Urinary bladder (tissue), 4 donors: ENCODE measurements around the gene CCNQ. TPM values are rescaled to one million over a fixed set of nuclear protein-coding genes. Genes with fewer than 3 reads are reported as not detected.

Experiments
- DNase-seq: peaks from one replicate; pipeline ENCODE4 v3.0.0-alpha.2; 2015; ENCODE audit errors: extremely low spot score
- H3K27ac ChIP-seq: one replicate; pipeline ENCODE4 v1.5.1; 2013; ENCODE audit warnings: low read depth, mild to moderate bottlenecking, moderate library complexity
- H3K36me3 ChIP-seq: one replicate; pipeline ENCODE4 v1.6.1; 2013; ENCODE audit warnings: mild to moderate bottlenecking, moderate library complexity; ENCODE audit not compliant: insufficient read depth
- H3K4me1 ChIP-seq: one replicate; pipeline ENCODE4 v1.6.1; 2013; ENCODE audit warnings: mild to moderate bottlenecking, moderate library complexity; ENCODE audit not compliant: insufficient read depth
- H3K4me3 ChIP-seq: one replicate; pipeline ENCODE4 v1.5.1; 2013; ENCODE audit warnings: low read depth, low read length
- WGBS: extraction: QIAGEN DNeasy Blood & Tissue Kit; methylation state at CpG from one replicate; pipeline ENCODE4 v1.1.7; 2013; 5-methylcytosine and 5-hydroxymethylcytosine counted together
- polyA plus RNA-seq: library from polyadenylated mRNA; stranded (reverse); fragments of 200-250 nt; gene quantifications from one replicate; pipeline ENCODE4 v1.2.3, GENCODE V29; 2013
- total RNA-seq: library from RNA; depleted of rRNA; stranded (reverse); fragments of >200 nt; gene quantifications from one replicate; pipeline ENCODE4 v1.2.3, GENCODE V29; 2014
- donor health status: healthy with polysubstance abuse.
- donor health status: healthy.

Gene CCNQ
- total and polyA plus RNA-seq, 2 donors = 11.8 to 33.1 TPM

GRCh38 chrX:153592966-153593688 lies 5.8 kb downstream of the CCNQ start:
- no peak for DNase-seq
- no peak overlapping the region for H3K4me3 ChIP-seq
- peaks cover 5% of the 10 kb centered on the region for H3K36me3 ChIP-seq
- H3K4me1 ChIP-seq = no peaks in the 10 kb centered on the region
- 92% methylated on average over 12 of the region's 12 CpGs for WGBS
- no peak overlapping the region for H3K27ac ChIP-seq

- Histone ChIP-seq H3K4me3 (no peak overlapping the region), H3K27ac (no peak overlapping the region), H3K36me3 (peaks cover 8% of the 10 kb centered on the region), H3K4me1 (no peaks in the 10 kb centered on the region)
- DNase-seq = no peak
- WGBS = 95% methylated on average over 30 of the region's 30 CpGs
Measured at GRCh38 chrX:153592091-153592833, 6.7 kb downstream of the CCNQ start.

GRCh38 chrX:153590961-153591956 lies 7.7 kb downstream of the CCNQ start:
- Histone ChIP-seq H3K36me3 (peaks cover 8% of the 10 kb centered on the region), H3K4me3 (no peak overlapping the region), H3K27ac (no peak overlapping the region), H3K4me1 (no peaks in the 10 kb centered on the region)
- 87% methylated on average over 26 of the region's 26 CpGs for WGBS
- no peak for DNase-seq

GRCh38 chrX:153588782-153589446 lies 10.0 kb downstream of the CCNQ start:
- WGBS = 96% methylated on average over 29 of the region's 29 CpGs
- DNase-seq = no peak
- Histone ChIP-seq H3K27ac (no peak overlapping the region), H3K36me3 (peaks cover 5% of the 10 kb centered on the region), H3K4me1 (no peaks in the 10 kb centered on the region), H3K4me3 (no peak overlapping the region)

GRCh38 chrX:153588021-153588781 lies 10.7 kb downstream of the CCNQ start:
- H3K36me3 ChIP-seq = peaks cover 5% of the 10 kb centered on the region
- no peaks in the 10 kb centered on the region for H3K4me1 ChIP-seq
- H3K27ac ChIP-seq = no peak overlapping the region
- 93% methylated on average over 18 of the region's 18 CpGs for WGBS
- DNase-seq = no peak
- H3K4me3 ChIP-seq = no peak overlapping the region

GRCh38 chrX:153587342-153587741 lies 11.6 kb downstream of the CCNQ start:
- Histone ChIP-seq H3K4me3 (no peak overlapping the region), H3K36me3 (peaks cover 5% of the 10 kb centered on the region), H3K4me1 (no peaks in the 10 kb centered on the region), H3K27ac (no peak overlapping the region)
- DNase-seq = no peak
- WGBS = 98% methylated on average over 10 of the region's 10 CpGs

GRCh38 chrX:153585827-153586226 lies 13.1 kb downstream of the CCNQ start:
- H3K36me3 ChIP-seq = peaks cover 3% of the 10 kb centered on the region
- H3K27ac ChIP-seq = no peak overlapping the region
- no peak overlapping the region for H3K4me3 ChIP-seq
- 88% methylated on average over 4 of the region's 4 CpGs for WGBS
- no peaks in the 10 kb centered on the region for H3K4me1 ChIP-seq
- no peak for DNase-seq

- Histone ChIP-seq H3K4me1 (no peaks in the 10 kb centered on the region), H3K27ac (no peak overlapping the region), H3K36me3 (peaks cover 3% of the 10 kb centered on the region), H3K4me3 (no peak overlapping the region)
- no peak for DNase-seq
- WGBS = 58% methylated on average over 2 of the region's 2 CpGs
Measured at GRCh38 chrX:153583433-153583832, 15.5 kb downstream of the CCNQ start.

- Histone ChIP-seq H3K4me1 (no peaks in the 10 kb centered on the region), H3K4me3 (no peak overlapping the region), H3K27ac (no peak overlapping the region), H3K36me3 (peaks cover 3% of the 10 kb centered on the region)
- 16% methylated on average over 13 of the region's 13 CpGs for WGBS
- peak; percentile 25 for DNase-seq
Measured at GRCh38 chrX:153582896-153583295, 16.0 kb downstream of the CCNQ start.

- H3K36me3 ChIP-seq = no peaks in the 10 kb centered on the region
- no peaks in the 10 kb centered on the region for H3K4me1 ChIP-seq
- H3K27ac ChIP-seq = no peak overlapping the region
- DNase-seq = no peak
- 85% methylated on average over 14 of the region's 14 CpGs for WGBS
- no peak overlapping the region for H3K4me3 ChIP-seq
Measured at GRCh38 chrX:153580700-153581386, 18.1 kb downstream of the CCNQ start.

- Histone ChIP-seq H3K4me3 (no peak overlapping the region), H3K27ac (no peak overlapping the region), H3K36me3 (no peaks in the 10 kb centered on the region), H3K4me1 (no peaks in the 10 kb centered on the region)
- WGBS = 64% methylated on average over 2 of the region's 2 CpGs
- DNase-seq = no peak
Measured at GRCh38 chrX:153578889-153579288, 20.1 kb downstream of the CCNQ start.

GRCh38 chrX:153578200-153578835 lies 20.6 kb downstream of the CCNQ start:
- H3K27ac ChIP-seq = no peak overlapping the region
- no peaks in the 10 kb centered on the region for H3K4me1 ChIP-seq
- no peak for DNase-seq
- 88% methylated on average over 18 of the region's 18 CpGs for WGBS
- H3K36me3 ChIP-seq = no peaks in the 10 kb centered on the region
- H3K4me3 ChIP-seq = no peak overlapping the region
